Glutamatergic neuron (in vitro differentiated cells): Measurements from ENCODE around the gene LCP1. TPM values are rescaled to one million over a fixed set of nuclear protein-coding genes. Genes with fewer than 3 reads are reported as not detected.

ENCODE experiments used
- DNase-seq: peaks from one replicate; pipeline ENCODE4 v3.0.0; 2022
- H3K27ac Mint-ChIP-seq: one replicate; pipeline ENCODE4 v1.8.0; 2020; ENCODE audit warnings: mild to moderate bottlenecking, mixed read lengths, inconsistent platforms; ENCODE audit not compliant: unreplicated experiment
- H3K27me3 Mint-ChIP-seq: one replicate; pipeline ENCODE4 v1.8.0; 2020; ENCODE audit warnings: mild to moderate bottlenecking, moderate library complexity, mixed read lengths, inconsistent platforms; ENCODE audit not compliant: unreplicated experiment
- H3K36me3 Mint-ChIP-seq: one replicate; pipeline ENCODE4 v1.8.0; 2020; ENCODE audit warnings: mild to moderate bottlenecking, mixed read lengths, inconsistent platforms; ENCODE audit not compliant: unreplicated experiment
- H3K4me1 Mint-ChIP-seq: one replicate; pipeline ENCODE4 v1.8.0; 2020; ENCODE audit warnings: mild to moderate bottlenecking, low read depth, mixed read lengths, inconsistent platforms; ENCODE audit not compliant: unreplicated experiment
- H3K4me3 Mint-ChIP-seq: one replicate; pipeline ENCODE4 v1.8.0; 2020; ENCODE audit warnings: mild to moderate bottlenecking, mixed read lengths, inconsistent platforms; ENCODE audit not compliant: unreplicated experiment
- H3K9me3 Mint-ChIP-seq: one replicate; pipeline ENCODE4 v1.8.0; 2020; ENCODE audit warnings: mild to moderate bottlenecking, moderate library complexity, mixed read lengths, inconsistent platforms; ENCODE audit not compliant: unreplicated experiment
- CTCF ChIP-seq: fragments of 200-600 bp; sonication (generic); IDR thresholded peaks from one replicate; pipeline ENCODE4 v1.5.0; 2021; ENCODE audit not compliant: partially characterized antibody, unreplicated experiment
- total RNA-seq: library from RNA; stranded (reverse); fragmentation: NEBNext Ultra II Directional; extraction: Animal tissue kit (Norgen Biotek cat#: 25700); gene quantifications from one replicate; pipeline ENCODE4 v1.2.1, GENCODE V29; 2021; ENCODE audit not compliant: unreplicated experiment

The LCP1 gene
- total RNA-seq, 1 donor from 2014 or later: 0.71 TPM

GRCh38 chr13:46101002-46101401 is 81.0 kb downstream of the LCP1 start:
- Mint-ChIP-seq H3K4me3 (no peak overlapping the region), H3K4me1 (no peaks in the 10 kb centered on the region), H3K27ac (no peak overlapping the region), H3K36me3 (no peaks in the 10 kb centered on the region), H3K9me3 (no peaks in the 10 kb centered on the region), H3K27me3 (no peaks in the 10 kb centered on the region)
- DNase-seq: no peak
- no peak for TF ChIP-seq CTCF

GRCh38 chr13:46100191-46100815 is 81.7 kb downstream of the LCP1 start:
- no peak overlapping the region for H3K27ac Mint-ChIP-seq
- no peaks in the 10 kb centered on the region for H3K27me3 Mint-ChIP-seq
- no peak for TF ChIP-seq CTCF
- no peaks in the 10 kb centered on the region for H3K9me3 Mint-ChIP-seq
- no peaks in the 10 kb centered on the region for H3K4me1 Mint-ChIP-seq
- DNase-seq: no peak
- H3K36me3 Mint-ChIP-seq: no peaks in the 10 kb centered on the region
- no peak overlapping the region for H3K4me3 Mint-ChIP-seq

GRCh38 chr13:46097663-46098062 is 84.3 kb downstream of the LCP1 start:
- DNase-seq: no peak
- H3K27me3 Mint-ChIP-seq: no peaks in the 10 kb centered on the region

GRCh38 chr13:46097015-46097414 is 85.0 kb downstream of the LCP1 start:
- no peak for DNase-seq
- Mint-ChIP-seq H3K4me1 (no peaks in the 10 kb centered on the region), H3K4me3 (no peak overlapping the region), H3K27me3 (no peaks in the 10 kb centered on the region), H3K27ac (no peak overlapping the region), H3K36me3 (no peaks in the 10 kb centered on the region), H3K9me3 (no peaks in the 10 kb centered on the region)
- TF ChIP-seq CTCF: no peak

More at GRCh38 chr13:46097663-46098062, 84.3 kb downstream of the LCP1 start:
- H3K36me3 Mint-ChIP-seq: no peaks in the 10 kb centered on the region
- no peak overlapping the region for H3K27ac Mint-ChIP-seq
- no peak overlapping the region for H3K4me3 Mint-ChIP-seq
- H3K9me3 Mint-ChIP-seq: no peaks in the 10 kb centered on the region
- no peaks in the 10 kb centered on the region for H3K4me1 Mint-ChIP-seq
- no peak for TF ChIP-seq CTCF

- H3K27ac Mint-ChIP-seq: no peak overlapping the region
- no peaks in the 10 kb centered on the region for H3K27me3 Mint-ChIP-seq
- no peaks in the 10 kb centered on the region for H3K36me3 Mint-ChIP-seq
- no peaks in the 10 kb centered on the region for H3K4me1 Mint-ChIP-seq
- no peaks in the 10 kb centered on the region for H3K9me3 Mint-ChIP-seq
- TF ChIP-seq CTCF: no peak
- DNase-seq: no peak
- H3K4me3 Mint-ChIP-seq: no peak overlapping the region
Observed at GRCh38 chr13:46094478-46094877, 87.5 kb downstream of the LCP1 start.
